CD4-positive, alpha-beta T cell treated with Interleukin-15 for 1 hour (primary cell): ENCODE measurements around the gene UGT1A5.
"Not testable (repeated sequence)": the region's sequence is repeated elsewhere in the genome, so short reads cannot be mapped to it uniquely, and the experiment has no call there.

Source experiments
- DNase-seq: peaks from one replicate; pipeline ENCODE4 v3.0.0-alpha.2; 2020

Gene UGT1A5

GRCh38 chr2:233698740-233699139 is 14.0 kb upstream of the UGT1A5 start:
- no peak for DNase-seq

- no peak for DNase-seq
Measured at GRCh38 chr2:233699424-233700027, 13.2 kb upstream of the UGT1A5 start.

GRCh38 chr2:233700028-233700635 is 12.6 kb upstream of the UGT1A5 start:
- no peak for DNase-seq

GRCh38 chr2:233700842-233701241 is 11.9 kb upstream of the UGT1A5 start:
- not testable (repeated sequence) for DNase-seq

DNA sequence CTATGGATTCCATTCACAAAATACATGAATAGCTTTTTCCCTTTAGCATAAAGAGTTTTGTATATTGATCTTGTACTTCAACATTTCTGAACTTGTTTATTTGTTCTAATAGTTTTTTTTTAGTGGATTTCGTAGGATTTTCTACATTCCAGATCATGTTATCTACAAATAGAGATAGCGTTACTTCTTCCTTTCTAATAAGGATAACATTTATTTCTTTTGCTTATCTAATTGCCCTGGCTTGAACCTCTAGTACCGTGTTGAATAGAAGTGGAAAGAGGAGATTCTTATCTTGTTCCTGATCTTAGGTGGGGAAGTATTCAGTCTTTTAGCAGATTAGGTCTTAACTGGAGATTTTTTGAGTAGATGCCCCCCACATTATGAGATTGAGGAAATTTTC is 10.5 kb upstream of the UGT1A5 start:
- DNase-seq = no peak

DNA sequence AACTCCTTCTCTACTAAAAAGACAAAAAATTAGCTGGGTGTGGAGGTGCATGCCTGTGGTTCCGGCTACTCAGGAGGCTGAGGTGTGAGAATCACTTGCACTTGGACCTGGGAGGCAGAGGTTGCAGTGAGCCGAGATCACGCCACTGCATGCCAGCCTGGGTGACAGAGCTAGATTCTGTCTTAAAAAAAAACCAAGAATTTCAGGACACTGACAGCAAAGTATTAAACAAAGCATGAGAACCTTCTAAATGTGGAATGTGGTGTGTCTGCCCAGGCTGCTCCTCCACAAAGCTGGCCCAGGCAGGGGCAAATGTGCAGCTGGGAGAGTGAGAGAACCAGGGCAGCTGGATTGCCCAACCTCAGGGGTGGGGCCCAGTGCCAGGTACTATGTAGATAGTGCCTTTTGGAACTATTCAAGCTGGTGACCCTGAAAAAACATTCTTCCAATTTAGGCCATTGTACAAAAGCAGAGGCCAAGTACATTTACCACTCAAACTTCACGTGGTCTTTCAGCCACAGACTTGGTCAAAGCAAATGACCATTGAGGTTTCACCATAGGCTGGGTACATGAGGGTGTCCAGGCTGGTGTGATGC is 6.7 kb upstream of the UGT1A5 start:
- DNase-seq = no peak

- no peak for DNase-seq
Measured at GRCh38 chr2:233706720-233707119, 6.0 kb upstream of the UGT1A5 start.

GRCh38 chr2:233707940-233708644 is 4.6 kb upstream of the UGT1A5 start:
- no peak for DNase-seq

GRCh38 chr2:233708942-233709341 is 3.8 kb upstream of the UGT1A5 start:
- DNase-seq = no peak

DNA sequence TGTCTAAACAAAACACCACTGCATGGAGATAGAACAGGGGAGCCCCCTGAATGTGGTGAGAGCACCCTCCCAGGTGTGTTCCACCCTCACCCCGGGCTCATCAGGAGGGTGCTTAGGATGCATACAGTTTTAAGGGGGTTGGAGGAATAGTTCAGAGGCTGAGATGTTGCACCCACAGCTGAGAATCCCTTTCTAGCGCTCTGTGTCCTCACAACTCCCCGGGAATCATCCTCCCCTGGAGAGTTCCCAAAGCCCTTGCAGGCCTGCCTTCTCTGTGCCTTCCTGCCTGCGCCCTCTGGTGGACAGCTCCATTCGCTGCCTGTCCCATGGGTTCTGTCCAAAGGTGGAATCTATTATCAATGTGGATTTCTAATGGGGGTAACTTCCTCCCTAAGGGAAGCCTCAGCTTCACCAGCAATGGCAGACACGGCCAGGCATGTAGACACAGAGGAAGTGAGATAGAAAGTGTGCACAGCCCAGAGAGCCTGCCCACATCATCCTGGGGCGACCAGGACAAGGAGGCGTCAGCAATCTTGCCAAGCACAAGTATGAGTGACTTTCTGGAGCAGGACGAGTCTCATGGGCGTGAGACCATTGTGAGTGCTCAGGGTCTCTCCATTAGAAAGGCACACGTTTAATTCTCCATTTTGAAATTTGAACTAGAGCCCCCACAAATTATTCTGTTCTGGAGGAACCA is 1.2 kb upstream of the UGT1A5 start:
- DNase-seq = peak; percentile 50

DNA sequence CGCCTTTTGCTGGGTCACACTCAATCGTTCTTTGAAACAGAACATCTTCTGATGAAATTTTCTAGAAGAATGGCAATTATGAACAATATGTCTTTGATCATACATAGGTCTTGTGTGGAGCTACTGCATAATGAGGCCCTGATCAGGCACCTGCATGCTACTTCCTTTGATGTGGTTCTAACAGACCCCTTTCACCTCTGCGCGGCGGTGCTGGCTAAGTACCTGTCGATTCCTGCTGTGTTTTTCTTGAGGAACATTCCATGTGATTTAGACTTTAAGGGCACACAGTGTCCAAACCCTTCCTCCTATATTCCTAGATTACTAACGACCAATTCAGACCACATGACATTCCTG is 532 bp downstream of the UGT1A5 start:
- no peak for DNase-seq

GRCh38 chr2:233714121-233714520 is 1.4 kb downstream of the UGT1A5 start:
- no peak for DNase-seq

- DNase-seq = no peak
Measured at GRCh38 chr2:233718552-233718951, 5.8 kb downstream of the UGT1A5 start, which contains the start of gene UGT1A4. TSS of gene UGT1A4 (plus strand) at chr2:233718736. CDS start at chr2:233718821, 85 bp downstream.

GRCh38 chr2:233728723-233729301 is 16.1 kb downstream of the UGT1A5 start, which contains the start of gene UGT1A3:
TSS of gene UGT1A3 (plus strand) at chr2:233729042. CDS start at chr2:233729127, 85 bp downstream.
- no peak for DNase-seq

DNA sequence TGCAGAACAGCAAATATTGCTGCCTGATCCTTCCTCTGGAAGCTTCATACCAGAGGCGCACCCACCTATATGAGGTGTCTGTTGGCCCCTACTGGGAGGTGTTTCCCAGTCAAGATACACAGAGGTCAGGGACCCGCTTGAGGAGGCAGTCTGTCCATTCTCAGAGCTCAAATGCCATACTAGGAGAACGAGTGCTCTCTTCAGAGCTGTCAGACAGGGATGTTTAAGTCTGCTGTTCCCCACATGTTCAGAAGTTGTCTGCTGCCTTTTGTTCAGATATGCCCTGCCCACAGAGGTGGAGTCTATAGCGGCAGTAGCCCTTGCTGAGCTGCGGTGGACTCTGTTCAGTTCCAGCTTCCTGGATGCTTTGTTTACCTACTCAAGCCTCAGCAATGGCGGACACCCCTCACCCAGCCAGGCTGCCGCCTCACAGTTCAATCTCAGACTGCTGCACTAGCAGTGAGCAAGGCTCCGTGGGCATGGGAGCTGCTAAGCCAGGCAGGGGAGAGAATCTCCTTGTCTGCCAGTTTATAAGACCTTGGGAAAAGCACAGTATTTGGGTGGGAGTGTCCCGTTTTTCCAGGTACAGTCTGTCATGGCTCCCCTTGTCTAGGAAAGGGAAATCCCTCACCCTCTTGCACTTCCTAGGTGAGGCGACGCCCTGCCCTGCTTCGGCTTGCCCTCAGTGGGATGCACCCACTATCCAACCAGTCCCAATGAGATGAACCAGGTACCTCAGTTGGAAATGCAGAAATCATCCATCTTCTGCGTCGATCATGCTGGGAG is 24.4 kb downstream of the UGT1A5 start:
- DNase-seq = not testable (repeated sequence)

DNA sequence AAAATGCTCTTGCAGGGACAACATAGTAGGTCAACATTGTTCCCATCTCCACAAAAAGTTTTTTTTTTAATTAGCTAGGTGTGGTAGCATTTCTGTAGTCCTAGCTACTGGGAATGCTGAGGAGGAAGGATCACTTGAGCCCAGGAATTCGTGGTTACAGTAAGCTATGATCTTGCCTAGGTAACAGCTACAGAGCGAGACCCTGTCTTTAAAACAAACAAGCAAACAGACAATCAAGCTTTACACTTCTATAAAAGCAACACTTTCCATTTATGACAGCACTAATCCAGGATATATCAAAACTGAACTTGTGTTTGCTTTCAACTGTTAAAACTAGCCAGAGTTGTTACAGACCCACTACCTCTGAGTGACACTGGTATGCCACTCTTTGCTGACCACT is 28.2 kb downstream of the UGT1A5 start:
- no peak for DNase-seq

DNA sequence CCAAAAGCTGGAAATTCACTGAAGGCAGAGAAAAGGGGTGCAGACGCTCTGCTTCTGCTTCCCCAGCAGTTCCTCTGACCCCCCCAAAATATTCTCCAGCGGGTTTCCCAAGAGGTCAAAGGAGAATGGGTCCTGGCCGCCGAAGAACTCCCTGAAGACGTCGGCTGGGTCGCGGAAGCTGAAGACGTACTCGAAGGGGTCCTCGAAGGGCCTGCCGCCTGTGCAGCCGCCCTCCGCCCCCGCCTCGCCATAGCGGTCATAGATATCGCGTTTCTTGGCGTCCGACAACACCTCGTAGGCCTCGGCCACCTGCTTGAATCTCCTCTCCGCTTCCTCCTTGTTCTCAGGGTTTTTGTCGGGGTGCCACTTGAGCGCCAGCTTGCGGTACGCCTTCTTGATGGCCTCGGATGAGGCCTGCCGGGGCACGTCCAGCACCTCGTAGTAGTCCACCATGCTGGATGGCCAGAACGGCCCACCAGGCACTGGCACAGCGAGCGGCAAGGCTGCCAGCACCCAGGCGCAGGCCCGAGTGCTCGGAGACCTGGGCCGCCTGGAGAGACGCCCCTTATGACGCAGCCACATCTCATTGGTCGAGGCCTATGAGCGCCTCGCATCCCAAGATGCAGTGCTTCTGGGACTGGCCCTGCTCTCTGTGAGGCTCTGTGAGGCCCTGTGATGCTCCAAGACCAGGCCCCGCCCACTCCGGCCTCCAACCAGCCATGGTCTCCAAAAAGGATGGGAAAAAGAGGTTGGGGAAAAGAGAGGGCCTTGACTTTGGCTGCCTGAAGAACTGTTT is 31.0 kb downstream of the UGT1A5 start:
- no peak for DNase-seq

GRCh38 chr2:233745073-233745755 is 32.5 kb downstream of the UGT1A5 start:
- no peak for DNase-seq

GRCh38 chr2:233745838-233746237 is 33.1 kb downstream of the UGT1A5 start:
- DNase-seq = not testable (repeated sequence)

DNA sequence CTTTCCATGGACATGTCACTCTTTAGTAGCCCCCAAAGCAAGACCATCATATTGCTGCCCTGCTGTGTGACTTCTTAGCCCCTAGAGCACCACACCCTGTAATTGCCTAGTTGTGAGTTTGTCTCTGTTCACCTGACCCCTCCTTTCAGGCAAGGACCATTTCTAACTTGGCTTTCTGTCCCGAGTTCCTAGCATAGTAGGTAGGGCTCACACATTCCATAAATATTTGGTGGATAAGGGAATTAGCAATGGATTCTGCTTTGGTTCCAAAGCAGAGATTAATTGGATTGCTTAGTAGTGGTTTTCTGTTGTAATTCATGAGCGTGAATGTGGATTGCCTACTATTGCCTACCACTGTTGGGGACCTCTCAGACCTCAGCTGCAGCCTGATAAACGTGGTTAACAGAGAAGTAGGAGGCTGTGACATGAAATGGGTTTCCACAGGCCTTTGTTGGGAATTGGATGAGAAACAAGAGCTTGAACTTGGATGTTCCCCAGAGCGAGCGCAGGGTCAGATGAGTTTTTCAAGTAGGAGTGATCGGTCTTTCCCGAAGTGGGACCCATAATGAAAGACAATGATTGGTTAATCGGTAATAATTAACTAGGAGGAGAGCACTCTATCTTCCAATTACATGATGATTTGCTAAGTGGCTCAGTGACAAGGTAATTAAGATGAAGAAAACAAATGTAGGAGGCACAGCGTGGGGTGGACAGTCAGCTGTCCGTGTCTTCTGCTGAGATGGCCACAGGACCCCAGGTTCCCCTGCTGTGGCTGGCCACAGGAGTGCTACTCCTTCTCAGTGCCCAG is 34.0 kb downstream of the UGT1A5 start:
- DNase-seq = no peak
